HepG2 (cell line): ENCODE results near the gene SRSF10. TPM values are rescaled to one million over a fixed set of nuclear protein-coding genes. Genes with fewer than 3 reads are reported as not detected.

Source experiments
- ARNT2 ChIP-seq: sonication (generic); formaldehyde crosslinking; IDR thresholded peaks from 2 replicates; pipeline ENCODE4 v1.8.0; 2022; ENCODE audit warnings: mild to moderate bottlenecking, low read depth, missing genetic modification reagents, moderate library complexity
- DMAP1 ChIP-seq: IDR thresholded peaks from 2 replicates; pipeline ENCODE4 v1.6.1; 2016
- JUND ChIP-seq: sonication (generic); formaldehyde crosslinking; IDR thresholded peaks from 2 replicates; pipeline ENCODE4 v1.8.0; 2022; ENCODE audit warnings: mild to moderate bottlenecking, missing genetic modification reagents
- PAF1 ChIP-seq: IDR thresholded peaks from 2 replicates; pipeline ENCODE4 v1.6.1; 2016; ENCODE audit warnings: missing genetic modification reagents, missing compliant biosample characterization
- POLR2AphosphoS5 ChIP-seq: IDR thresholded peaks from 2 replicates; pipeline ENCODE4 v1.6.1; 2012; ENCODE audit warnings: low read depth, low read length
- RCOR2 ChIP-seq: IDR thresholded peaks from 2 replicates; pipeline ENCODE4 v1.6.1; 2016; ENCODE audit warnings: missing biosample characterization, missing genetic modification reagents
- SMAD9 ChIP-seq: sonication (generic); formaldehyde crosslinking; IDR thresholded peaks from 2 replicates; pipeline ENCODE4 v1.5.1; 2020; ENCODE audit warnings: mild to moderate bottlenecking, missing genetic modification reagents
- SRSF1 ChIP-seq: fragments of 200-400 bp; formaldehyde crosslinking; optimal IDR thresholded peaks from 2 replicates; pipeline ENCODE3; 2017; ENCODE audit warnings: mild to moderate bottlenecking, low read depth, low read length, moderate library complexity
- ZFX ChIP-seq: sonication (generic); formaldehyde crosslinking; IDR thresholded peaks from 2 replicates; pipeline ENCODE4 v1.4.0; 2020; ENCODE audit warnings: mild to moderate bottlenecking, low read depth, missing genetic modification reagents, moderate library complexity
- ZFYVE20 ChIP-seq: sonication (generic); formaldehyde crosslinking; IDR thresholded peaks from 2 replicates; pipeline ENCODE4 v1.8.0; 2023; ENCODE audit warnings: low read depth, mild to moderate bottlenecking, moderate library complexity, missing genetic modification reagents, borderline replicate concordance
- ZKSCAN1 ChIP-seq: fragments of 150-350 bp; IDR thresholded peaks from 2 replicates; pipeline ENCODE4 v1.6.1; 2014; ENCODE audit warnings: low read length
- ZMYM4 ChIP-seq: sonication (generic); formaldehyde crosslinking; IDR thresholded peaks from 2 replicates; pipeline ENCODE4 v1.8.1; 2023; ENCODE audit warnings: mild to moderate bottlenecking, missing genetic modification reagents
- ZNF720 ChIP-seq: sonication (generic); formaldehyde crosslinking; IDR thresholded peaks from 2 replicates; pipeline ENCODE4 v1.4.0; 2020; ENCODE audit warnings: missing genetic modification reagents
- polyA plus RNA-seq, 8 experiments: library from polyadenylated mRNA; depleted of rRNA in 3 of 8; stranded (reverse) in 7 of 8; unstranded in 1 of 8; fragments of >200 nt; fragmentation: Illumina TruSeq in 4 of 8; extraction: Trizol in 4 of 8; gene quantifications; 2 replicates each; pipeline versions ENCODE4 v1.2.1 to v1.2.3, GENCODE V29; 2011 to 2016; ENCODE audit warnings: low read depth in 4 of 8, missing spikeins in 1 of 8, mixed read lengths in 1 of 8; ENCODE audit not compliant: insufficient read depth in 1 of 8
- total RNA-seq, 5 experiments: library from RNA; depleted of rRNA; stranded (reverse); fragments of >200 nt; fragmentation: Illumina TruSeq; extraction: Trizol; gene quantifications; 2 replicates each; pipeline ENCODE4 v1.2.3, GENCODE V29; 2016; ENCODE audit warnings: low read depth in 1 of 5
- TF ChIP-seq, protein P1 (sequence below): sonication (generic); formaldehyde crosslinking; IDR thresholded peaks from 2 replicates; pipeline ENCODE4 v1.5.1; 2020; ENCODE audit warnings: mild to moderate bottlenecking, missing genetic modification reagents
- TF ChIP-seq, protein P2 (sequence below): sonication (generic); formaldehyde crosslinking; IDR thresholded peaks from 2 replicates; pipeline ENCODE4 v1.5.0; 2020; ENCODE audit warnings: mild to moderate bottlenecking, missing genetic modification reagents
- TF ChIP-seq, protein P3 (sequence below): IDR thresholded peaks from 2 replicates; pipeline ENCODE4 v1.4.0; 2020; ENCODE audit warnings: mild to moderate bottlenecking, missing genetic modification reagents
- TF ChIP-seq, protein P4 (sequence below): fragments of 450-650 bp; IDR thresholded peaks from 2 replicates; pipeline ENCODE4 v1.6.1; 2016
- TF ChIP-seq, protein P5 (sequence below): sonication (generic); formaldehyde crosslinking; IDR thresholded peaks from 2 replicates; pipeline ENCODE4 v1.4.0; 2020; ENCODE audit warnings: missing genetic modification reagents

SRSF10 gene
- total and polyA plus RNA-seq, 2 of the 13 experiments (the other 11 are each of a cell fraction or from before 2014, with no cell fraction given), result 126 to 186 TPM

DNA sequence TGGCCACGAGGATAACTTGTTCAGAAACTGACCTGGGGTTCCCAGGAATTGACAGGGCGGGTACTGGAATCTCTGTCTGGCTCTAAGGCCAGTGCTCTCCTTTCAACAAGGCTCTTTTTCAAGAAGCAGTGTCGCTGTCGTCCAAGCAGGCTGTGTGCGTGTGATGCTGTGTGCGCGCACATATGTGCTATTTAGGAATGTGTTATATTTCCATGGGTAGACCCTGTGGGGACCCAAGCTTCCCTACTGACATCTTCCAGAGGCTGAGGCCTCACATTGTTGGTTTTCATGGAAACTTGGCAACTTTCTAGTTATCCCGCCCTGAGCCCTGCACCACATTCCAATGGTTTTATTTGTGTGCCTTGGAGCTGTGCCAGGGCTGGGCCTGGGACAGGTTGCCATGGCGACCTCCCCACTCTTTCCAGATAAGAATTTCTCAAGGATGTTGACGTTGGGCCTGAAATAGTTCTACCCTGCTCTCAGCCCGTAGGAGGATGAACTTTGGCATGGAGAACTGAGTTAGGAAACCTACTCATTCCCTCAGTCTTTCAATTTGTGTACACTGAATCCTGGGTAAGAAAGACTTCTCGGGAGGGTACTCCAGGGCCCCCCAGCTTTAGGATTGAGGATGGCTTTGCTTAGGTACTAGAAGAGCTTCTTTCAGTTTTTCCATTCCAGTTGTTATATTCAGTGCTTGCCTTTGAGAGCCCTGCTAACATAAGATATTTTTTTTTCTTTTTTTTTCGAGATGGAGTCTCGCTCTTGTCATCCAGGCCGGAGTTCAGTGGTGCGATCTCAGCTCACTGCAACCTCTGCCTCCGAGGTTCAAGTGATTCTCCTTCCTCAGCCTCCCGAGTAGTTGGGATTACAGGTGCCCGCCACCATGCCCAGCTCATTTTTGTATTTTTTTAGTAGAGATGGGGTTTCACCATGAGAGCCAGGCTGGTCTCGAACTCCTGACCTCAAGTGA is 38.8 kb upstream of the SRSF10 start (continued):
- TF ChIP-seq JUND (CRISPR knock-in tag) (0 out of 2 replicates have a peak, but pooled peaks have one; percentile 30), ZNF720 (CRISPR knock-in tag) (no peak), ZMYM4 (CRISPR knock-in tag) (peak; percentile 50; the same call in 1 of the 2 replicates), ARNT2 (CRISPR knock-in tag) (0 out of 2 replicates have a peak, but pooled peaks have one; percentile 55), SMAD9 (CRISPR knock-in tag) (no peak), POLR2AphosphoS5 (no peak), ZFX (CRISPR knock-in tag) (peak; percentile 63), DMAP1 (CRISPR knock-in tag) (no peak), PAF1 (CRISPR knock-in tag) (no peak), ZFYVE20 (CRISPR knock-in tag) (no peak), ZKSCAN1 (no peak), SRSF1 (no peak), RCOR2 (CRISPR knock-in tag) (peak; percentile 54; the same call in 1 of the 2 replicates)
- TF ChIP-seq, protein P1, sequence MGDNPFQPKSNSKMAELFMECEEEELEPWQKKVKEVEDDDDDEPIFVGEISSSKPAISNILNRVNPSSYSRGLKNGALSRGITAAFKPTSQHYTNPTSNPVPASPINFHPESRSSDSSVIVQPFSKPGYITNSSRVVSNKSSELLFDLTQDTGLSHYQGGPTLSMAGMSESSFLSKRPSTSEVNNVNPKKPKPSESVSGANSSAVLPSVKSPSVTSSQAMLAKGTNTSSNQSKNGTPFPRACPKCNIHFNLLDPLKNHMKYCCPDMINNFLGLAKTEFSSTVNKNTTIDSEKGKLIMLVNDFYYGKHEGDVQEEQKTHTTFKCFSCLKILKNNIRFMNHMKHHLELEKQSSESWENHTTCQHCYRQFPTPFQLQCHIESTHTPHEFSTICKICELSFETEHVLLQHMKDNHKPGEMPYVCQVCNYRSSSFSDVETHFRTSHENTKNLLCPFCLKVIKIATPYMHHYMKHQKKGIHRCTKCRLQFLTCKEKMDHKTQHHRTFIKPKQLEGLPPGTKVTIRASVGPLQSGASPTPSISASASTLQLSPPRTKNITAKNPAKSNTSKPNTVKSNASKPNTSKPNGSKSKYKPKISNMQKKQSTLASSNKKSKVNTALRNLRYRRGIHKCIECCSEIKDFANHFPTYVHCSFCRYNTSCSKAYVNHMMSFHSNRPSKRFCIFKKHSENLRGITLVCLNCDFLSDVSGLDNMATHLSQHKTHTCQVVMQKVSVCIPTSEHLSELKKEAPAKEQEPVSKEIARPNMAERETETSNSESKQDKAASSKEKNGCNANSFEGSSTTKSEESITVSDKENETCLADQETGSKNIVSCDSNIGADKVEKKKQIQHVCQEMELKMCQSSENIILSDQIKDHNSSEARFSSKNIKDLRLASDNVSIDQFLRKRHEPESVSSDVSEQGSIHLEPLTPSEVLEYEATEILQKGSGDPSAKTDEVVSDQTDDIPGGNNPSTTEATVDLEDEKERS (CRISPR knock-in tag), result no peak
- TF ChIP-seq, protein P2, sequence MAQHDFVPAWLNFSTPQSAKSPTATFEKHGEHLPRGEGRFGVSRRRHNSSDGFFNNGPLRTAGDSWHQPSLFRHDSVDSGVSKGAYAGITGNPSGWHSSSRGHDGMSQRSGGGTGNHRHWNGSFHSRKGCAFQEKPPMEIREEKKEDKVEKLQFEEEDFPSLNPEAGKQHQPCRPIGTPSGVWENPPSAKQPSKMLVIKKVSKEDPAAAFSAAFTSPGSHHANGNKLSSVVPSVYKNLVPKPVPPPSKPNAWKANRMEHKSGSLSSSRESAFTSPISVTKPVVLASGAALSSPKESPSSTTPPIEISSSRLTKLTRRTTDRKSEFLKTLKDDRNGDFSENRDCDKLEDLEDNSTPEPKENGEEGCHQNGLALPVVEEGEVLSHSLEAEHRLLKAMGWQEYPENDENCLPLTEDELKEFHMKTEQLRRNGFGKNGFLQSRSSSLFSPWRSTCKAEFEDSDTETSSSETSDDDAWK, result no peak
- TF ChIP-seq, protein P3, sequence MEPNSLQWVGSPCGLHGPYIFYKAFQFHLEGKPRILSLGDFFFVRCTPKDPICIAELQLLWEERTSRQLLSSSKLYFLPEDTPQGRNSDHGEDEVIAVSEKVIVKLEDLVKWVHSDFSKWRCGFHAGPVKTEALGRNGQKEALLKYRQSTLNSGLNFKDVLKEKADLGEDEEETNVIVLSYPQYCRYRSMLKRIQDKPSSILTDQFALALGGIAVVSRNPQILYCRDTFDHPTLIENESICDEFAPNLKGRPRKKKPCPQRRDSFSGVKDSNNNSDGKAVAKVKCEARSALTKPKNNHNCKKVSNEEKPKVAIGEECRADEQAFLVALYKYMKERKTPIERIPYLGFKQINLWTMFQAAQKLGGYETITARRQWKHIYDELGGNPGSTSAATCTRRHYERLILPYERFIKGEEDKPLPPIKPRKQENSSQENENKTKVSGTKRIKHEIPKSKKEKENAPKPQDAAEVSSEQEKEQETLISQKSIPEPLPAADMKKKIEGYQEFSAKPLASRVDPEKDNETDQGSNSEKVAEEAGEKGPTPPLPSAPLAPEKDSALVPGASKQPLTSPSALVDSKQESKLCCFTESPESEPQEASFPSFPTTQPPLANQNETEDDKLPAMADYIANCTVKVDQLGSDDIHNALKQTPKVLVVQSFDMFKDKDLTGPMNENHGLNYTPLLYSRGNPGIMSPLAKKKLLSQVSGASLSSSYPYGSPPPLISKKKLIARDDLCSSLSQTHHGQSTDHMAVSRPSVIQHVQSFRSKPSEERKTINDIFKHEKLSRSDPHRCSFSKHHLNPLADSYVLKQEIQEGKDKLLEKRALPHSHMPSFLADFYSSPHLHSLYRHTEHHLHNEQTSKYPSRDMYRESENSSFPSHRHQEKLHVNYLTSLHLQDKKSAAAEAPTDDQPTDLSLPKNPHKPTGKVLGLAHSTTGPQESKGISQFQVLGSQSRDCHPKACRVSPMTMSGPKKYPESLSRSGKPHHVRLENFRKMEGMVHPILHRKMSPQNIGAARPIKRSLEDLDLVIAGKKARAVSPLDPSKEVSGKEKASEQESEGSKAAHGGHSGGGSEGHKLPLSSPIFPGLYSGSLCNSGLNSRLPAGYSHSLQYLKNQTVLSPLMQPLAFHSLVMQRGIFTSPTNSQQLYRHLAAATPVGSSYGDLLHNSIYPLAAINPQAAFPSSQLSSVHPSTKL (CRISPR knock-in tag), result peak; percentile 94
- TF ChIP-seq, protein P4, sequence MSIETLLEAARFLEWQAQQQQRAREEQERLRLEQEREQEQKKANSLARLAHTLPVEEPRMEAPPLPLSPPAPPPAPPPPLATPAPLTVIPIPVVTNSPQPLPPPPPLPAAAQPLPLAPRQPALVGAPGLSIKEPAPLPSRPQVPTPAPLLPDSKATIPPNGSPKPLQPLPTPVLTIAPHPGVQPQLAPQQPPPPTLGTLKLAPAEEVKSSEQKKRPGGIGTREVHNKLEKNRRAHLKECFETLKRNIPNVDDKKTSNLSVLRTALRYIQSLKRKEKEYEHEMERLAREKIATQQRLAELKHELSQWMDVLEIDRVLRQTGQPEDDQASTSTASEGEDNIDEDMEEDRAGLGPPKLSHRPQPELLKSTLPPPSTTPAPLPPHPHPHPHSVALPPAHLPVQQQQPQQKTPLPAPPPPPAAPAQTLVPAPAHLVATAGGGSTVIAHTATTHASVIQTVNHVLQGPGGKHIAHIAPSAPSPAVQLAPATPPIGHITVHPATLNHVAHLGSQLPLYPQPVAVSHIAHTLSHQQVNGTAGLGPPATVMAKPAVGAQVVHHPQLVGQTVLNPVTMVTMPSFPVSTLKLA, result no peak
- TF ChIP-seq, protein P5, sequence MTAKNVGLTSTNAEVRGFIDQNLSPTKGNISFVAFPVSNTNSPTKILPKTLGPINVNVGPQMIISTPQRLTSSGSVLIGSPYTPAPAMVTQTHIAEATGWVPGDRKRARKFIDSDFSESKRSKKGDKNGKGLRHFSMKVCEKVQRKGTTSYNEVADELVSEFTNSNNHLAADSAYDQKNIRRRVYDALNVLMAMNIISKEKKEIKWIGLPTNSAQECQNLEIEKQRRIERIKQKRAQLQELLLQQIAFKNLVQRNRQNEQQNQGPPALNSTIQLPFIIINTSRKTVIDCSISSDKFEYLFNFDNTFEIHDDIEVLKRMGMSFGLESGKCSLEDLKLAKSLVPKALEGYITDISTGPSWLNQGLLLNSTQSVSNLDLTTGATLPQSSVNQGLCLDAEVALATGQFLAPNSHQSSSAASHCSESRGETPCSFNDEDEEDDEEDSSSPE, result peak; percentile 70; the same call in 1 of the 2 replicates
